GM21447 (cell line): ENCODE data around the gene OR5AC2.

ENCODE experiments used
- ATAC-seq: cut with Tn5 transposase; IDR thresholded peaks from one replicate; pipeline ENCODE4 v1.9.1; 2021; ENCODE audit not compliant: unreplicated experiment

The OR5AC2 gene, protein sequence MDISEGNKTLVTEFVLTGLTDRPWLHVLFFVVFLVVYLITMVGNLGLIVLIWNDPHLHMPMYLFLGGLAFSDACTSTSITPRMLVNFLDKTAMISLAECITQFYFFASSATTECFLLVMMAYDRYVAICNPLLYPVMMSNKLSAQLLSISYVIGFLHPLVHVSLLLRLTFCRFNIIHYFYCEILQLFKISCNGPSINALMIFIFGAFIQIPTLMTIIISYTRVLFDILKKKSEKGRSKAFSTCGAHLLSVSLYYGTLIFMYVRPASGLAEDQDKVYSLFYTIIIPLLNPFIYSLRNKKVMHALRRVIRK

GRCh38 chr3:98086873-98087272, at the start of gene OR5AC2:
TSS of gene OR5AC2 (plus strand) at chr3:98087173. CDS start at chr3:98087173, 0 bp downstream.
- ATAC-seq, result no peak

GRCh38 chr3:98038286-98038685, 48.7 kb upstream of the OR5AC2 start:
- no peak for ATAC-seq

DNA sequence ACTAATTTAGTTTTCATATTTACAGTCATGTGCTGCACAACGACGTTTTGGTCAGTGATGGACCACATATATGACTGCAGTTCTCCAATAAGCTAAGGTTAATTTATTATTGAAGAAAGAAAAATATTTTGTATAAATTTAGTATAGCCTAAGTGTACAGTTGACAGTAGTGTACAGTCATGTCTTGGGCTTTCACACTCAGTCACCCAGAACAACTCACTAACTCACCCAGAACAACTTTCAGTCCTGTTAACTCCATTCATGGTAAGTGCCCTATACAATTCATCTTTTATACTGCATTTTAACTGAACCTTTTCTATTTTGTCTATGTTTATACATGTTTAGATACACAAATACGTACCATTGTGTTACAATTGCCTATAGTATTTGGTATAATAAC, 48.1 kb upstream of the OR5AC2 start:
- no peak for ATAC-seq

GRCh38 chr3:98039322-98040024, 47.5 kb upstream of the OR5AC2 start:
- ATAC-seq, result peak; percentile 96

GRCh38 chr3:98041350-98041749, 45.6 kb upstream of the OR5AC2 start:
- ATAC-seq, result no peak

DNA sequence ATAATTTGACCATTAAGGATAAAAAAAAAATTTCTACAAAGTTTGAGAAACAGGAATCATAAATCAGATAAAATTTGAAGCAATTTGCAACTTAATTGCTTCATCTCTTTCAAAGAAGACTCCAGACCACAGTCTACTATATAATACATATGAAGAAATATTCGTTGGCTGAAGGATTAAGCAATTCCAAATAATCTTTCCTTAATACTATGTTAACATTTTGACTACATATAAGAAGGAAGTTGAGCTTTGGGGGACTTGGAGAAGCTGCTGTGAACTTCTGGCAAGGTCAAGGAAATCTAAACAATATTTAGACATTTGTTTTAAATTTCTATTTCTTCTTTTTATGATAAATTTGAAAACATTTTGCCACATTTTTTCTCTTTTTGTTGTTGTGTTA, 38.4 kb upstream of the OR5AC2 start:
- ATAC-seq, result no peak

DNA sequence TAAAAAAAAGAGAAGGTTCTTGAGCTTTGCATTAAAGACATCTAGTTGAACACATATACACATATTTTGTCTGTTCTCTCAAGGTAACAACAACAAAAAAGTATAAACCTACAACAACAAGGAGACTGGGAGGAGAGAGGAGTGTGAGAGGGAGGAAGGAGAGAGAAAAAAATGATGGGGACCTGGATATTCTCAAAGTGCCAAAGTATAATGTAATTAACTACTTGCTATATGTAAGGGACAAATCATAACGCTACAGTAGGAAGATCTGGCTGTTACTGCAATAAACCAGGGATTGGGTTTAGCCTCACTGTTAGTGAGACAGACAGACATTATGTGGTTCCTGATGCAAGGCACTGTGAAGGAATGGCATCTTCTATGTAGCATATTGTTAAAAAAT, 37.7 kb upstream of the OR5AC2 start:
- no peak for ATAC-seq

DNA sequence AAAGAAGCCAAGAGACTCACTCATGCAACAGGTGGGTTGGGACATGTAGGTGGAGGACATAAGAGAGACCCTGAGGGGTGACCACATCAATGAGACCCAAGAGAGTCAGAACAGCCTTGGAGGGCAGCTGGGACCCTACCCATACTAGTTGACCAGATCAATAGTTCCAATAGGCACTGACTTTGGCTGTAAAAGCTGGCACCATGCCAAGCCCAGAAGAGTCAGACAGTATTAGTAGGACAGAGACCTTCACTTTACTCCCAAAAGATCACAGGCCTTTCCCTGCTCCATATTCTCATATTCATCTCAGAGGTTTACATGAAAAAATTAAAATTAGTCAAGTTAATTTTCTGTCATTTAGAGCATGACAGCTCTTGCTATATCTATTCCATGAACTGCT, 30.9 kb upstream of the OR5AC2 start:
- ATAC-seq, result no peak

DNA sequence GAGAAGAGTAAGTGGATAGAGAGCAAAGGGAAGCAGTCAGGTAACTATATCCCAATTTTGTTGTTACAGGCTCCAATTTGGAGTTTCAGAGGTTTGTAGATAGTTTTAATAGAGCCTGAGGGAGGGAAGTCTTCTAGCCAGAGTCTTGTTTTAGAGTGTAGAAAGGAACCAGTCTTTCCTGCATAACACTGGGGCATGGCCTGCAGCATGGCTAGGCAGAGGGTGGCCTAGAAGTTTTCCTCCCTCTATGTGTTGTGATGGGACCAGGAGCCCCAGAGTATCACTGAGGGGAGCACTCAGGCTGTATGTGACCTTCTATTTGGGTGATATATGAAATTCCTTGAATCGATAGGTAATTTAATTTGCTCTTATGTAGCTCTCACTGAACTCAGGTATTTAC, 29.3 kb upstream of the OR5AC2 start:
- ATAC-seq, result no peak

- no peak for ATAC-seq
Measured at GRCh38 chr3:98058244-98058960, 28.6 kb upstream of the OR5AC2 start.

DNA sequence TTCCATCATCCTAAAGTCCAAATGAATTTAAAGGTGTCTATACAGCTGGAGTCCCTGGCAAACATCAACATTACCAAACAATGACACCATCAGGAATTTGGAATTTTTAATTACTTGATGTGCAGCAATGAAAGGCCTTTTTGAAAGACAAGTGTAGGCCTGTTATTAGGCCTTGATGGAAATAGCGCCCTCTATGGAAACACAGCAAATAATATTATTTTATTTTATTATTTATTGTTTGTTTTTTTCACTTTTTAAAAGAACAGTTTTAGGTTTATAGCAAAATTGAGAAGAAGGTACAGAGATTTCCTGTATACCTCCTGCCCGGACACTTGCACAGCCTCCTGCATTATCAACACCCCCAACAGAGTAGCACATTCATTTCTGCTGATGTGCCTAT, 18.1 kb upstream of the OR5AC2 start:
- no peak for ATAC-seq

DNA sequence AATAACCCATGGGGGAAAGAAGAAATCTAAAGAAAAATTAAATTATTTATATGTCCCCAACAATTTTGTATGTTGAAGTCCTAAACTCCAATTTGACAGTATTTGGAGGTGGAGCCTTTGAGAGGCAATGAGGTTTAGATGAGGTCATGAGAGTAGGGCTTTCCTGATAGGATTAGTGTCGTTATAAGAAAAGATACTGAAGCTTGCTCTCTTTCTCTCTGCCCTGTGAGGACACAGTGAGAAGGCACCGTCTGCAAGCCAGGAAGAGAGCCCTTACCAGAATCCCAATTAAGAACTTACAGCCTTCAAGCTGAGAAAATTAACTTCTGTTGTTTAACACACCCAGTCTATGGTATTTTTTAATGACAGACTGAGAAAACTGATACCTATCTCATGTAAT, 16.1 kb upstream of the OR5AC2 start:
- ATAC-seq, result no peak

GRCh38 chr3:98073486-98073885, 13.5 kb upstream of the OR5AC2 start:
- ATAC-seq, result no peak

GRCh38 chr3:98095882-98096281, 8.9 kb downstream of the OR5AC2 start:
- no peak for ATAC-seq

GRCh38 chr3:98099848-98100247, 12.9 kb downstream of the OR5AC2 start:
- no peak for ATAC-seq

- ATAC-seq, result no peak
Measured at GRCh38 chr3:98108162-98108561, 21.2 kb downstream of the OR5AC2 start.

GRCh38 chr3:98109807-98110549, 23.0 kb downstream of the OR5AC2 start:
- ATAC-seq, result no peak

DNA sequence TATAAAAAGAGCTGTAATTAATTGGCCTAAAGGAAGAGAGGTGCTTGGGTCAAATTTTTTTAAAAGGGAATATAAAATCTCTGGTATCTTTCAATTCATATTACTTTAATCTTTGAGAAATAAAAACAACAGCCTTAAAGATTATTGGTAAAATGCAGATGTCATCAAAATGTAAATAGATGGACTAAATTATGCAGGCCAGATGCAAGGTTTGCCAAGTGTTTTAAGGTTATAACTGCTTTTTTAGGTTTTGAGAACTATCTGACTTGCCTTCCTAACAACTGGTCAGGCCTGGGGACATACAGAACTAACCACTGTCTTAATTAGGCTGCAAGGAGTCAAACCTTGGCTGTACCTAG, 23.6 kb downstream of the OR5AC2 start:
- ATAC-seq, result no peak

- ATAC-seq, result no peak
Measured at GRCh38 chr3:98114264-98114663, 27.3 kb downstream of the OR5AC2 start.

DNA sequence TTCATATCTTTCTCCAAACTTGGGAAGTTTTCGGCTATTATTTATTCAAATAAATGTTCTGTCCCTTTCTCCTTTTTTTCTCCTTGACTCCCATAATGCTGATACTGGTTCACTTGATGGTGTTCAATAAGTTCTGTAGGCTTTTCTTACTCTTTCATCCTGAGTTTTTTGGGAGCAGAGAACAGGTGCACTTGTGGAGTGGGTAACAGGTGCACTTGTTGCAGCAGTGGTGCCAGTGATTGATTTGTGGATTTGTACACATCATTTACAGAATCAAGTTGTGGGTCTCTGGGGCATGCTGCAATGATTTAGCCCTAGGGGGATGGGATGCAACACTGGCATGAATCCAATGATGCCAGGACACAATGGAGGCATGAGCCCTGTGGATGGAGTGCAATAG, 28.7 kb downstream of the OR5AC2 start:
- no peak for ATAC-seq

GRCh38 chr3:98130421-98130820, 43.4 kb downstream of the OR5AC2 start, which contains the start of gene OR5H1:
TSS of gene OR5H1 (plus strand) at chr3:98130721. CDS start at chr3:98132698, 1,977 bp downstream.
- ATAC-seq, result no peak
